GM21526 (cell line): ENCODE measurements around the gene CLTC.
"Not testable (repeated sequence)": the region's sequence is repeated elsewhere in the genome, so short reads cannot be mapped to it uniquely, and the experiment has no call there.

ENCODE experiments used
- ATAC-seq: cut with Tn5 transposase; IDR thresholded peaks from one replicate; pipeline ENCODE4 v1.9.1; 2021; ENCODE audit warnings: moderate library complexity; ENCODE audit not compliant: unreplicated experiment, low FRiP score

The CLTC gene

GRCh38 chr17:59633658-59634359 lies 14.1 kb downstream of the CLTC start:
- ATAC-seq: no peak

GRCh38 chr17:59634632-59635541 lies 15.2 kb downstream of the CLTC start:
- ATAC-seq: no peak

- no peak for ATAC-seq
These were observed 18.1 kb downstream of the CLTC start for GRCh38 chr17:59637611-59638310.

GRCh38 chr17:59638553-59638952 lies 18.9 kb downstream of the CLTC start:
- no peak for ATAC-seq

- ATAC-seq: peak; percentile 71
These were observed 22.2 kb downstream of the CLTC start for GRCh38 chr17:59641799-59642484.

GRCh38 chr17:59642565-59642964 lies 22.9 kb downstream of the CLTC start:
- ATAC-seq: no peak

- no peak for ATAC-seq
These were observed 23.8 kb downstream of the CLTC start for GRCh38 chr17:59643159-59644140.

- no peak for ATAC-seq
These were observed 27.6 kb downstream of the CLTC start for GRCh38 chr17:59647288-59647687.

GRCh38 chr17:59649886-59650285 lies 30.2 kb downstream of the CLTC start:
- no peak for ATAC-seq

GRCh38 chr17:59650642-59651041 lies 30.9 kb downstream of the CLTC start:
- ATAC-seq: no peak

- no peak for ATAC-seq
These were observed 31.7 kb downstream of the CLTC start for GRCh38 chr17:59651346-59651745.

- no peak for ATAC-seq
These were observed 32.4 kb downstream of the CLTC start for GRCh38 chr17:59652119-59652518.

- ATAC-seq: not testable (repeated sequence)
These were observed 36.9 kb downstream of the CLTC start for GRCh38 chr17:59656624-59657023.

GRCh38 chr17:59666235-59666634 lies 46.5 kb downstream of the CLTC start:
- ATAC-seq: no peak

- ATAC-seq: no peak
These were observed 49.1 kb downstream of the CLTC start for GRCh38 chr17:59668816-59669215.

- no peak for ATAC-seq
These were observed 49.7 kb downstream of the CLTC start for GRCh38 chr17:59669411-59669810.

GRCh38 chr17:59669944-59670343 lies 50.2 kb downstream of the CLTC start:
- ATAC-seq: no peak

- ATAC-seq: no peak
These were observed 51.7 kb downstream of the CLTC start for GRCh38 chr17:59671386-59671785.

- ATAC-seq: no peak
These were observed 55.5 kb downstream of the CLTC start for GRCh38 chr17:59675231-59675630.
